A549 (cell line): ENCODE data around the gene RERE.

Experiments
- BHLHE40 ChIP-seq: IDR thresholded peaks from 2 replicates; pipeline ENCODE4 v1.6.1; 2012; ENCODE audit warnings: low read depth, low read length, inconsistent platforms
- ESRRA ChIP-seq: fragments of 150-350 bp; IDR thresholded peaks from 2 replicates; pipeline ENCODE4 v1.6.1; 2014; ENCODE audit warnings: mild to moderate bottlenecking, low read length, borderline replicate concordance
- HDAC2 ChIP-seq: fragments of 200-600 bp; sonication (generic); IDR thresholded peaks from 2 replicates; pipeline ENCODE4 v1.6.1; 2016
- JUNB ChIP-seq: fragments of >200 bp; sonication (Bioruptor Twin); formaldehyde crosslinking; IDR thresholded peaks from 2 replicates; pipeline ENCODE4 v1.6.1; 2016
- MAZ ChIP-seq: fragments of 150-350 bp; IDR thresholded peaks from 2 replicates; pipeline ENCODE4 v1.6.1; 2014; ENCODE audit warnings: antibody characterized with exemption, low read depth, low read length, borderline replicate concordance
- NR3C1 ChIP-seq: fragments of >200 bp; sonication (Bioruptor Twin); formaldehyde crosslinking; IDR thresholded peaks from 3 replicates; pipeline ENCODE4 v1.6.1; 2017
- PBX3 ChIP-seq: IDR thresholded peaks from 2 replicates; pipeline ENCODE4 v1.6.1; 2012
- POLR2A ChIP-seq: IDR thresholded peaks from 2 replicates; pipeline ENCODE4 v1.6.1; 2012; ENCODE audit warnings: mild to moderate bottlenecking, low read length
- SMC3 ChIP-seq: fragments of >200 bp; sonication (Bioruptor Twin); formaldehyde crosslinking; IDR thresholded peaks from 3 replicates; pipeline ENCODE4 v1.6.1; 2018; ENCODE audit warnings: inconsistent platforms
- TF ChIP-seq, protein P1 (sequence below): fragments of >200 bp; sonication (Bioruptor Twin); formaldehyde crosslinking; IDR thresholded peaks from 3 replicates; pipeline ENCODE4 v1.5.1; 2016

DNA sequence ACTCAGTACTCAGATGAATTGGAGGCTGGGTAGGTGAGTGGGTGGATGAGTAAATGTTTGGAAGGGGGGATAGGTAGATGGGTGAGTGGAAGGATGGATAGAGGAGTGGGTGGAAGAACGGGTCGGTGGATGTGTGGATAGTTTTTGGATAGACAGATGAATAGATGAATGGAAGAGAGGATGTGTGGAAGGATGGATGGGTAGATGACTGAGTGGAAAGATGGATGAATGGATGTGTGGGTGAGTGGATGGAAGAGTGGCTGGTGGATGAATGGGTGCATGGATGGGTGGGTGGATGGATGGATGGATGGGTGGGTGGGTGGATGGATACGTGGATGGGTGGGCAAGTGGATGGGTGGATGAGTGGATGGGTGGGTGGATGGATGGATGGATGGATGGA lies 495.8 kb downstream of the RERE start:
- TF ChIP-seq PBX3 (no peak), POLR2A (no peak), NR3C1 (no peak), SMC3 (no peak), ESRRA (no peak), JUNB (no peak), BHLHE40 (no peak), HDAC2 (no peak), MAZ (no peak)
- TF ChIP-seq, protein P1, sequence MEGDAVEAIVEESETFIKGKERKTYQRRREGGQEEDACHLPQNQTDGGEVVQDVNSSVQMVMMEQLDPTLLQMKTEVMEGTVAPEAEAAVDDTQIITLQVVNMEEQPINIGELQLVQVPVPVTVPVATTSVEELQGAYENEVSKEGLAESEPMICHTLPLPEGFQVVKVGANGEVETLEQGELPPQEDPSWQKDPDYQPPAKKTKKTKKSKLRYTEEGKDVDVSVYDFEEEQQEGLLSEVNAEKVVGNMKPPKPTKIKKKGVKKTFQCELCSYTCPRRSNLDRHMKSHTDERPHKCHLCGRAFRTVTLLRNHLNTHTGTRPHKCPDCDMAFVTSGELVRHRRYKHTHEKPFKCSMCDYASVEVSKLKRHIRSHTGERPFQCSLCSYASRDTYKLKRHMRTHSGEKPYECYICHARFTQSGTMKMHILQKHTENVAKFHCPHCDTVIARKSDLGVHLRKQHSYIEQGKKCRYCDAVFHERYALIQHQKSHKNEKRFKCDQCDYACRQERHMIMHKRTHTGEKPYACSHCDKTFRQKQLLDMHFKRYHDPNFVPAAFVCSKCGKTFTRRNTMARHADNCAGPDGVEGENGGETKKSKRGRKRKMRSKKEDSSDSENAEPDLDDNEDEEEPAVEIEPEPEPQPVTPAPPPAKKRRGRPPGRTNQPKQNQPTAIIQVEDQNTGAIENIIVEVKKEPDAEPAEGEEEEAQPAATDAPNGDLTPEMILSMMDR: no peak
